Measurements from ENCODE around the gene FHL1.
"Not testable (repeated sequence)": the region's sequence is repeated elsewhere in the genome, so short reads cannot be mapped to it uniquely, and the experiment has no call there.

The FHL1 gene

DNA sequence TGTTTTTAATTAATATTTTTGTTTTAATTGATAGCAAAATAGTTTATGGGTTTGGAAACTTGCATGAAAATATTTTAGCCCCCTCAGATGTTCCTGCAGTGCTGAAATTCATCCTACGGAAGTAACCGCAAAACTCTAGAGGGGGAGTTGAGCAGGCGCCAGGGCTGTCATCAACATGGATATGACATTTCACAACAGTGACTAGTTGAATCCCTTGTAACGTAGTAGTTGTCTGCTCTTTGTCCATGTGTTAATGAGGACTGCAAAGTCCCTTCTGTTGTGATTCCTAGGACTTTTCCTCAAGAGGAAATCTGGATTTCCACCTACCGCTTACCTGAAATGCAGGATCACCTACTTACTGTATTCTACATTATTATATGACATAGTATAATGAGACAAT lies 63.5 kb downstream of the FHL1 start:
- DNase-seq = no peak

DNA sequence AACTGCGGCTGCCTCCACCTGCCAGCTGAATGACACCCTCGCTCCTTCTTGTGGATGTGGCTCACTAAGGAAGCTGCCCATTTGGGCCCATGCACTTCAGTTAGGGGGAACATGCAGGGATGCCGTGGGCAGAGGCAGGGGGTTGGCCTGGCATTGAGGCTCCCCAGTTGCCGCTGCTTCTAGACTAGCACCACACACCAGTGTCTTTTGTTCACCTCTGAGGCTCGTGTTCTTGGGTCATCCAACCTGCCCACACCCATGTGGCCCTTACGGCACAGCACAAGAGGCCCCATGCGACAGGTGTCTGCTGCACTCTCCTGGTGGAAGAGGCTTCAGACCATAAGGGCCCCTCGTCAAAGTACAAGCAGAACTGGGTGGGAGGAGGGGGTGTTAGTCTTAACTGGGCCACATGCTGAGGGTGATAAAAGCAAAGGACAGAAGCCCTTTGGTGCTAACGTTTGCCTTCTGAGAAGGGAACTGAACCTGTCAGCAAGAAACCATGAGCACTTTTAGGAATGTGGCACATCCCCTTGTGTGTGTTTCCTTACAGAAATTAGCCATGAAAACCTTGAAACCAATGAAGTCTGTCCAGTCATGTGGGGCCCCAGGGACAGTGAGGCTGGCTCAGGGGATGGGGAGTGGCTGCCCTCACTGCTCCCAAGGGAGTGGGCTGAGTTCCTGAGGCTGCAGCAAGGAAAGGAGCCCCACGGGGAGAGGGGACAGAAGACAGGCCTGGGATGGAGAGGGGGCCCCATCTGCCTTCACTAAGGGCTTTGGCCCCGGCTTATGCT lies 64.6 kb downstream of the FHL1 start:
- no peak for DNase-seq

DNA sequence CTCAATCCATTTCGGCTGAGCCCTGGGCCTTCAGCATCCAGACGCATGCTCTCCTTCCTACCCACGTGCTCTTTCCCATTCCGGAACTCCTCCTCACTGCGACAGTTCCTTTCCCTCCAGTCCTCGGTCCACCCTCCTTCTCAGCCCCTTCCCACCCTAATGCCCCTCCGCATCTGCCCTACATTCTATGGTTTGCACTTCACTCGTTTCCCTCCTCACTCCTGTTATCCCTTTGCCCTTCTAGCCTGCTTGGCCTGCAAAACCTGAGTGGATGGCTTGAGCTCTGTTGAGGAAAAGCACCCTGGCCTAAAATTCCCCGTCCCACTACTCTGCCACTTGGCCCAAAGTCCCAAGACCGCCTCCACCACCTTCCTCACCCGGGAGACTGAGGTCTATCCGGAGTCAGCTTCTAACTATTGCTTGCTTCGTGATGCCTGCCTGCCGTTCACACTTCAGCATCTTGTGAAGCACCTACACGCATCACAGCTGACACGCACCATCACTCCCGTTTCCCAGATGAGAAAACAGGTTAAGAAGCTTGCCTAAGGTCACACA lies 65.3 kb downstream of the FHL1 start:
- DNase-seq = no peak

DNA sequence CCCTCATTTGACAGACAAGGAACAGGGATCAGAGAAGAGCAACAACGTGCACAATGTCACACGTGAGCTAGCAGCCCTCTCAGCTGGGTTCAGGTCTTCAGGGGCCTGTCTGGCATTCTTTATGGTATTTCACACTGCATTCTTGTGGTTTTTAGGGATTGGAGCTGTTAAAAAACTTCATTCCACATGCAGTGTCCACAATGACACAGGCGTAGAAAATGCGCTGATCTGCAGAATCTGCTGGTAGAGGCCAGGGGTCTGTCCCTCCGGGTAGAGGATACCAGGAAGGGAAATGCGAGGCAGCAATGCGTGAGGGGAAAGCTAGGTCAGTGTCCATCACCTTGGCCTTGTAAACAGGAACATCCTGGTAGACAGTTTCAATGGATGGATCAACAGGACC lies 67.2 kb downstream of the FHL1 start:
- peak; percentile 88 for DNase-seq

DNA sequence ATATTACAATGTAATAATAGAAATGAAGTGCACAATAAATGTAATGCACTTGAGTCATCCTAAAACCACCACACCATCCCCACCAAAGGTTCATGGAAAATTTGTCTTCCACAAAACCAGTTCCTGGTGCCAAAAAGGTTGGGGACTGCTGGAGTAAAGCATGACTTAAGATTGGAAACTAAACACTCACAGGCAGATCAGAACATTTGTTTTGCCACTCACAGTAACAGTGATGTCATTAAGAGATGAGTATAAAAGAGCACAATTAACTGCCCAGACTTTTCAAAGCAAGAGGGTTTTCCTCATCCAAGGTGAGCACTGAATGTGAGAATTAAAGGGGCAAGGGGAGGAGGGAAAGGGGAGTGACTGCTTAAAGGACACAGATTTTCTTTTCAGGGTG lies 68.2 kb downstream of the FHL1 start:
- DNase-seq = no peak

DNA sequence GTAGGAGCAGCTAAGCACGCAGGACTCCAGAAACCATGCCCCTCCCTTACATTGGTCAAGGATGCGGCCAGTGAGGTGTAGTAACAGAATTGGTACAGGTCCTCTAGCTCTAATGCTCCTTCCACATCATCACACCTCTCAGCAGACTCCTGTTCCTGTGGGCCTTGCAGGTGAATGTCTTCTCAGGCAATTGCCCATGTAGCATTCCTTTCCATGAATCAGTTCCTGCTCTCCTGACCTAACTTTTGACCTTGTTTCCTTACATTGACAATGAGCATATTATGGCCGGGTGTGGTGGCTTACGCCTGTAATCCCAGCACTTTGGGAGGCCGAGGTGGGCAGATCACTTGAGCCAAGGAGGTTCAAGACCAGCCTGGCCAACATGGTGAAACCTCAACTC lies 72.6 kb downstream of the FHL1 start:
- DNase-seq = no peak

DNA sequence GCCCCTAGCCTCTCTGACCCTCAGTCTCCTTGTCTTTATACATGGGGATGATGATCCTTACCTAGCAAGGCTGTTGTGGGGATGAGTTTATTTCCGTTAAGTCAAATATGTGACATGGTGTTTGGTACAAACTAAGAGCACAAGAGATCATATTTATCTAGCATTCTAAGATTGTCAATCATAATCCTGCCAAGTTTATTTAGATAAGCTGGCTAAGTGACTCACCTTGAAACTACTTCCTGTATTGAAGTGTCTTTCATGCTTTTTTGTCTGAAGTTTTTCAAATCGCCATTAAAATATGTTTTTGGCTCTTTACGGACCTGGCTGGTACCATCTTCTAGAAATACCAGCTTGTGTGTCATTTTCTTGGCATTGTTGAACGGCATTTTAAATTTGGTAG lies 73.2 kb downstream of the FHL1 start:
- DNase-seq = no peak

DNA sequence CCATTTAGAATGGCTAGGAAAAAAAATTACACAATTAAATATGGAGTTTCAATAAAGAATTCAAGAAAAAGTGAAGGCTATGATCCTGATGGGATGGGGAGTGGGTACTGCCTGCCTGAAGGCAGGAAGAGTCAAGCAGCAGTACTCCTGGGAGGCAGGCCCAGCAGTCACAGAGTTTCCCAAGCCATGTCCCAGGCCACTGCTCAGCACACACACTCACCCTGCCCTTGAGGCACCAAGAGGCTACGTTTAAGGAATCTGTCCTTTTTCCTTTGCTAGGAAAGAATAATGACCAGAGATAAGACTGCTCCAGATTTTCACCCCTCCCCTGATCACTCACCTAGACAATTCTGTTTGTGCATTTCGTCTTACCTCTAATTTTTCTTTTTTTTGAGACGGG lies 73.6 kb downstream of the FHL1 start:
- DNase-seq = no peak

DNA sequence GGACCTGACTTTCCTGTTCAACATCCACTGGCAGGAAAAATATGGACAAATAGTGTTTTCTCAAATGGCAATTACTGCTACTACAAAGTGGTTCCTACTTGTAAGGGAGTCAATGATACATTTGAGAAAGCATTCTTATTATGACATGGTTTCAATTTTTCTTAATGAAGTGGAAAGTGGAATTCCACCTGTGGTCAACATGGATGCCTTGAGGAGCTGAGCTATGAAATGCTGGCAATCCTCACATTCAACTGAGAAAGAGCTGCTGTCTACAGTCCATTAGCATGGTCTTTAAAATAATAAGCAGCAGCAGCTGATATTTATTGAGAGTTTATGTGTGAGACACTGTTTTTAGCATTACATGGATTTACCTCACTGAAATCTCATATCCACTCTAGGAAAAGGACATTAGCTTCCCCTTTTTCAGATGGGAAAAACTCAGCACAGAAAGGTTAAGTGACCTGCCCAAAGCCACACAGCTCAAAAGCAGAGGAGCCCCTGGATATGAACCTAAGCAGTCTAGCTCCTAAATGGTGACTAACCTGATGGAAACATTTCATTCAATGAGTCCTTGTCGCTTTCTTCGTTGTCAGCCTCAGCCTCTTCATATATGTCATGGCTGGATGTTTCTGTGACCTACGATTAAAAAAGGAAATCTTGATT lies 74.6 kb downstream of the FHL1 start:
- DNase-seq = peak; percentile 6

DNA sequence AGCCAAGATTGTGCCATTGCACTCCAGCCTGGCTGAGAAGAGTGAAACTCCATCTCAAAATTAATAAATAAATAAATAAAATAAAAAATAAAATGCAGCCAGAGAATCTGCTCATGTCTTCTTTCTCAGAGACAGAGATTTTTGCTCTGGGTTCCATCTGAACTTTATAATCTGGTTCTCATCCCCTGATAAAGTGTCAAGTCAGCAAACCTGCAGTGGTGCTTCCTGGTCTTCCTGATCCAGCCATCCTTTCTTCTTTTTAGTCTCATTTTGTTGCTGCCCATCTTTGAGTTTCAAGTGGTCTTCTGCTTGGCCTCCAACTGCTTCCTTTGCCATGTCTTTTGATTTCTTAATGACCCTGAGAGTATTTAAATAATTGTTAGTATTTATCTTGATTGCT lies 79.7 kb downstream of the FHL1 start:
- DNase-seq = no peak

DNA sequence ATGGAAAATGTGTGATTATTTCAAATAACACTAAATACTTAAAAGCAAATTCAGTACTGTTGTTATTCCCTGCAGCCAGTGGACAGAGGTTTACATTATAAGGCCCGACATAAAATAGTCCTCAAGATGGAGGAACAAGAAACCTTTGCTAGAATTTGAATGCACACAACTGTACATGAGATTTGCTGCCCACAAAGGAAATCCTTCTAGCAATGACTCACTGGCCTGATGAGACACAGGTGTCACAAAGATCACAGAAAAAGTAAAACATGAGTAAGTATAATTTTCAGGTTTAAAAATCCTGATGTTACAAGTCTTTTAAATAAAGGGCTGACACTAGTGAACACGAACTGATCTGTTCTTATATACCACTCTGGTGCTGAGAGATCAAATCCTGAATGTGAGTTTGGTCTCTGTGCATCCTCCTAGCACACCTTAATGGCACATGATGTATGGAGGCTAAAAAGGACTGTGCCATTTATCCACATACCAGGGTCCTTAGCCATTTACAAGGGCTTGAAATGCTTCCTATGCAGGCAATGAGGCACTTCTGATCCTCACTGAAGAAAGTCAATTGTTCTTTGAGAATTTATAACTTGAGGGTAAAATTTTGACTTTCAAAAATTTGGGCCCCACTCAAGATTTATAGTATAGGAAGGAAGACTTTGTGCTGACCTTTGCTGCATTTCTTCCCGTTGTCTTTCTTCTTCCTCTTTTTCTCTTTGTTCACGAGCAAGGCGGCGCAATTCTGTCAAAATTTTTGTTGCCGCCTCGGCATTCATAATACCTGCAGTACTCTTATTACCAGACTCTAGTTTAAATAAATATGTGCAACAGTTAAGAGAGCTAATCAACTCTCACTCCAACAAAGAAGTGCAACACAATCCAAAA lies 80.9 kb downstream of the FHL1 start:
- DNase-seq = no peak

DNA sequence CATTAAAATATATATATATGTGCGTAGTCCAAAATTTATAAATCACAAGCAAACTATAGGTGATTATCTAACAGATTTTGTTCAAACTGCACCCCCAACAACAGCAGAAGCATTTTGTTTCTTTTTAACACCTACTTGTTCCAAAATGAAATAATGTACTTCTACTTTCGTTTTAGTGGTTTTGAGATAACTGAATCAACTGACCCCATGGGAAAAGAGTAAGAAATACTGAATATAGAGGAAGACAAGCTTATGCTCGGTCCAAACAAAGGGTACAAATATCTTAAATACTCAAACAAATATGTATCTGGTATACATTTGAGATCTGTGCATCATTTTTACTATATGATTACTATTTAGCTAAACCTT lies 81.5 kb downstream of the FHL1 start:
- DNase-seq = no peak

DNA sequence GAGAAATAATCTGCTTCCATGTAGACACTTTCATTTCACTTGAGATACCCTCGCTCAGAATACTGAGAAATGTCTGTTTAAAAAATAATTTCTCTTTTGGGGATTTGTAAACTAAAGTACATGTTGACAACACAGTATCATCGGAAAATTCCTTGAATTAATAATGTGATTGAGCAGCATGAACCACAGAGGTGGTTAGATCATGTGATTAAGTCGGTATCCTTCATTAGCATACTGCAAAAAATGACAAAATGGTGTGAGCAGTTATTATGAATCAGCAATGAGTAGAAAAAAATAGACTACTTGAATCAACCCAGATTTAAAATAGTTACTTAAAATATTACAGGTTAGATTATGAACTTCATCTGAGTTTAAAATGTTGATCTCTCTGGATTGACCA lies 89.7 kb downstream of the FHL1 start:
- no peak for DNase-seq

DNA sequence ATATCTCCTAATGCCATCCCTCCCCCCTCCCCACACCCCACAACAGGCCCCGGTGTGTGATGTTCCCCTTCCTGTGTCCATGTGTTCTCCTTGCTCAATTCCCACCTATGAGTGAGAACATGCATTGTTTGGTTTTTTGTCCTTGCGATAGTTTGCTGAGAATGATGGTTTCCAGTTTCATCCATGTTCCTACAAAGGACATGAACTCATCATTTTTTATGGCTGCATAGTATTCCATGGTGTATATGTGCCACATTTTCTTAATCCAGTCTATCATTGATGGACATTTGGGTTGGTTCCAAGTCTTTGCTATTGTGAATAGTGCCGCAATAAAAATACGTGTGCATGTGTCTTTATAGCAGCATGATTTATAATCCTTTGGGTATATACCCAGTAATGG lies 90.5 kb downstream of the FHL1 start:
- not testable (repeated sequence) for DNase-seq

DNA sequence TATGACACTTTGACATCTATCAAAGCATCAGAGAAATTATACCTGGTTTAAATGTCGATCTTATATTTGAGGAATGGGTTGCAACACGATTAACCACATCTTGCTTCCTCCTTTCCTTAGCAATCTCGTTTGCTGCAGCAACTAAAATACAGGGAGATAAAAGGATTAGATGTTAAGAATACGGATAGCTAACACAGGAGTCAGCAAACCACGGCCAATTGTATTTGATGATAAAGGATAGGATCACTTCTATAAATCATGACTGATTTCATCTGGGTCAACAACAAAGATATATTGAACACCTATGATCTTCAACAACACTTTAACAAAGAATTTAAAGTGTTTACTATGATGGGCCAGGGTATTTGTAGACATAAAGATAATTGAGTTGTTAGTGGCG lies 98.9 kb downstream of the FHL1 start:
- DNase-seq = no peak

DNA sequence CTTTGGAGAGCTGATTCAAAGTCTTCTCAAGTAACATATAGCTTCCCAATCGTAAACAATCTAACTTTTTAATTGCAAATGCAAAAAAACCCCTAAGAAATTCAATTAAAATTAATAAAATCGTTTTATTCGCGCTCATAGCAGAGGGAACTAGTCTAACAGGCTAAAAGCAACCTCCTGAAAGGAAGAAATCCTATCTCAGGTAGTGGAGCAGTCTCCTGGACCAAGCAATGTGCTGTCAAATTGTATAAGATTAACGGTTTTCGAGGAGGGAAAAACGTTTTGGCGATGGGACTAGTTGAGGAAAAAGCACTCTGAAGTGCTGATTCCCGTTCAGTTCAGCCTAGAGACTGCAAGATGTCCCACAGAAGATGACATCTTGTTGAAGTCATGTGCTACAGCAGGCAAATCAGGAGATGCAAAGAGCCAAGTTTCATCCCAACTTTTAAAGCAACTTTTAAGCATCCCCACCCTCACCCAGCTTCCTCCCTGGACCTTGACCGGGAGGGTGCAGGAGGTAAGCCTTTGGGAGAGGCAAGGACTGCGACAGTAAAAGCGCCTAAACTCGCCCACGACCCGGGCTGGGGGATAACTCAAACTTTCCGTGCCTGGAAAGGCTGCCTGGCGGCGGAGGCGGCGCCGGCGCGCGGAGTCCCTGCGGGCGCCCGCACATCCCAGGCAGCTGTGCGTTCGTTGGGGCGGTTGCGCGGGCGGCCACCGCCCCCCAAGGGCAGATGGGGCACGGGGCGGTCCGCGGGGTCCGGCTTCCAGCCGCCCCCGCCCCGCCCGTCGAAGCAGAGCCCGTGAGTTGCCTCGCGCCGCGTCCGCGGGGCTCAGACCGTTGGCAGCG lies 103.1 kb downstream of the FHL1 start:
- DNase-seq = no peak

DNA sequence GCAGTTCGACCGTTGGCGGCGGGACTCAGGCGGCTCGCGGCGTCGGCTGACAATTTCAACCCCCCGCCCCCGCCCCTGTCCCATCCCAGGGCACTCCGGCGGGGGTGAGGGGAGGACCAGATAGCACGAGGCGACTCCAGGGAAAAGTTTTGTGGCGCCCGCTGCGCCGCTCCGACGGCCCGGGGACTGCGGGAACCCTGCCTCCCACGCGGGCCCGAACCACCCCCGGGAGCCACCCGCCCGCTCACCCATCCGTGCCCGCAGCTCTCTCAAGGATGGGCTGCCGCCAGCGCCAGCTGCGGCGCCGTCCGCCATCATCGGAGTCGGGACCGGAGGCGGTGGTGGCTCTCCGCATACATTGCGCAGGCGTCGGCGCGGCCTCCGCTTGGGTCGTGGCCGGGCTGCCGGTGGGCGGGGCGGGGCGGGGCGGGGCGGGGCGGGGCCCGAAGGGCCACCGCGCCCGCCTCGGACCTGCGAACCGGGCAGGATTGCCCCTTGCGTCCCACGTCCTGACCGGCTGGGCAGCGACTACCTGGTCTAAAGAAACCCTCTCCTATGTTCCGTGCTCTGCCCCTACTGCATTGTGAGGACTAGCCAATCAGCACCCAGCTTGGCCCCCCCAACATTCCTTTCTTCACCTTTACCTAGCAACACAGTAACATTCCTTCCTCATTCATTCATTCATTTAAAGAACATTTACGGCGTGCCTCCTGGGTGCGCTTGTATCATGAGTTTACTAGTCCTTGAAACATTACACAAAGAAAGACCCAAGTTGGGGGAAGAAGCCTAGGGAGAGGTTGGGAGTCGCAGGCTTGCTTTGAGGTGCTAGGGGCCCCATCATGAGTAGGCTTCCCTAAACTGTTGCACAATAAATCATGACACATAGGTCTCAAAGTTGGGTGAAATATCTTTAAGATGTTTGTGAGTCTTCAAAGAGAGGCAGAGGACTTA lies 104.0 kb downstream of the FHL1 start, which contains the start of gene MAP7D3:
Gene MAP7D3, minus strand, starts transcription at position 360 of the 951 bp plus-strand sequence. Its CDS starts 42 bp downstream, at position 318.
- DNase-seq = peak; percentile 43

DNA sequence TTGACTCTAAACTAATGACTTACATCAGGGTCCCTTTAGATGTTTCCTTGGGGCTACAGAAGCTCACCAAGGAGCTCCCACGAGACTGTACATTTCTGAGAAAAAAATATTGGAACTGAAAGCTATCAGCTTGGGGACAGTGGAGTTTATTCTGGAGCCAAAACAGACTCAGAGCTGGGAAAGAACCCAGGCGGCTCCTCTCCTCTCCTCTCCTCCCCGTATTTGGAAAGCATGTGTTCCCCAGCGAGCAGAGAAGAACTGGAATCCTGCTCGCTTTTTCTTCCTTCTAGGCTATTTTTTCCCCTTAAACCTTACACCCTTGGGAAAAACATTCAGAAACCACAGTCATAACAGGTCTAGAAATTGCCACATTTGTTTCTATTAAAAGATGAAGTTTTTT lies 108.2 kb downstream of the FHL1 start:
- DNase-seq = no peak

DNA sequence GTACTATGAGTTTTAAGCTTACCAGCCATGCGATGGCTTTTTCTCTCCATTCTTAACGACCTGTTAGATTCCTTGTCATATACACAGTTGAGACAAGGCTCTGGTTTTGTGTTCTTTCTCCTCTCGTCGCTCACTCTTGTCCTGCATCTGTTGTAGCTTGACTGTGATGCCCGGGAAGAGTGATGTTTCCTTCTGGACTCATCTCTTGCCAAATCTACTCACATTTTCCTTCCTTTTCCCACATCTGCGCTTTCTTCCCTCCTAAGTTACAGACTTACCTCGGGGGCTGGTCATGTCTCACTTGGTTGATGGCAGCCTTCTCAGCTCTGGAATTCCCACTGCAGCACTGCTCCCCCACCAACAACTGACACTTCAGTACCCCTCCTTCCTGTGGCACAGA lies 108.7 kb downstream of the FHL1 start:
- DNase-seq = no peak

DNA sequence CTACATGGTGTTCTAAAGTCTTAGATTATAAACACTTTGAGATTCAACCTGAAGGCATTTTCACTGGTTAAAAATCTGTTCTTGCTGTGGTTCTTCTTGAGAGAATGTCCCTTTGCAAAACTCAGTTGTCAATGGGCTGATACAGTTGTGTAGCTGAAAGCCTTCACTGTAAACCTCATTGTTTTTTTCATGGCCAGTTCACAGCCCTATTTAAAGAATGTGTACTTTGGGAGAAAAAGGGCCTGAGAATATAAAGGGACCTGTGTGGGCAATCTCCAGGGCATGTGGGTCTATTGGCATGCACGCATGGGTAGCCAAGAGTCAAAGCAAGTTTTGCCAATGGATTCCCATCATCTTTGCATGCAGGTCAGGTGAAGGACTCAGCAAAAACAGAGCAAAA lies 111.6 kb downstream of the FHL1 start:
- no peak for DNase-seq

DNA sequence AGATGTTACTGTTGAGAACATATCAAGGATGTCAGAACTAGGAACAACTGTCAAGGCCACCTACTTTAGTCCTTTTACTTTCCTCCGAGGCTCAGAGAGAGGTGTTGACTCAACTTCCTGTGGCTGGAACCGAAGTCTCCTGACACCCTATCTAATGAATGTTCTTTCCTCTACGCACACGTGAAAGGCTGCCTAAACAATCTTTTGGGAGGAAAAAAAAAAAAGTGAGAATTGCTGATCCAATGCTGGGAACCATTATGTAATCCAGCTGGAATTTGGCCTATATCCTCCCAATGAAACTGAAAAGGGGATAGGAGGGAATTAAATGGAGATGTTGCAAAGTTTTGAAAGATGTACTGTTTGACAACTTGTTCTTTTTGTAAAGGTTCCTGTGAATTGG lies 112.2 kb downstream of the FHL1 start:
- DNase-seq = no peak

All from kidney glomerular epithelial cell (primary cell).